IPS-20b (cell line): ENCODE measurements around the gene PNKD.

Experiments
- H3K27ac ChIP-seq: one replicate; pipeline ENCODE4 v1.5.1; 2013; ENCODE audit warnings: low read length
- H3K27me3 ChIP-seq: 2 replicates; pipeline ENCODE4 v1.6.1; 2013; ENCODE audit warnings: mild to moderate bottlenecking, low read length, inconsistent platforms; ENCODE audit not compliant: insufficient read depth
- H3K36me3 ChIP-seq: 2 replicates; pipeline ENCODE4 v1.6.1; 2013; ENCODE audit warnings: low read depth, mild to moderate bottlenecking, inconsistent platforms, low read length, moderate library complexity; ENCODE audit not compliant: insufficient read depth
- H3K4me1 ChIP-seq: 2 replicates; pipeline ENCODE4 v1.6.1; 2013; ENCODE audit warnings: mild to moderate bottlenecking, control low read depth, inconsistent platforms, low read length, moderate library complexity; ENCODE audit not compliant: insufficient read depth
- H3K4me3 ChIP-seq: 2 replicates; pipeline ENCODE4 v1.5.1; 2013; ENCODE audit warnings: mild to moderate bottlenecking, low read length, inconsistent platforms
- H3K9ac ChIP-seq: 2 replicates; pipeline ENCODE4 v1.6.1; 2013; ENCODE audit warnings: low read depth, mild to moderate bottlenecking, inconsistent platforms, low read length, moderate library complexity
- H3K9me3 ChIP-seq: 2 replicates; pipeline ENCODE4 v1.6.1; 2013; ENCODE audit warnings: mild to moderate bottlenecking, low read depth, low read length, inconsistent platforms; ENCODE audit not compliant: insufficient read depth

Gene PNKD

GRCh38 chr2:218259099-218259961 lies 11.0 kb upstream of the PNKD start:
- no peaks in the 10 kb centered on the region for H3K27me3 ChIP-seq
- no peaks in the 10 kb centered on the region for H3K9me3 ChIP-seq
- H3K36me3 ChIP-seq, result peaks cover 34% of the 10 kb centered on the region
- H3K4me1 ChIP-seq, result peaks cover 15% of the 10 kb centered on the region
- no peak overlapping the region for H3K27ac ChIP-seq
- H3K9ac ChIP-seq, result no peak overlapping the region
- H3K4me3 ChIP-seq, result no peak overlapping the region

GRCh38 chr2:218260166-218260565 lies 10.2 kb upstream of the PNKD start:
- H3K36me3 ChIP-seq, result peaks cover 34% of the 10 kb centered on the region
- no peaks in the 10 kb centered on the region for H3K9me3 ChIP-seq
- no peaks in the 10 kb centered on the region for H3K27me3 ChIP-seq
- no peak overlapping the region for H3K9ac ChIP-seq
- H3K4me3 ChIP-seq, result no peak overlapping the region
- peaks cover 15% of the 10 kb centered on the region for H3K4me1 ChIP-seq
- no peak overlapping the region for H3K27ac ChIP-seq

- Histone ChIP-seq H3K36me3 (peaks cover 34% of the 10 kb centered on the region), H3K27ac (no peak within 1 kb of the TSS), H3K9ac (no peak within 1 kb of the TSS; the same call in 1 of the 2 replicates), H3K4me3 (no peak within 1 kb of the TSS), H3K27me3 (no peaks in the 10 kb centered on the region), H3K4me1 (peaks cover 15% of the 10 kb centered on the region), H3K9me3 (no peaks in the 10 kb centered on the region)
Measured at GRCh38 chr2:218260742-218261422, 9.4 kb upstream of the PNKD start, which contains the start of gene GPBAR1. GPBAR1 (plus strand) TSS chr2:218261015; CDS start chr2:218262725, 1,710 bp downstream.

- Histone ChIP-seq H3K4me3 (no peak overlapping the region), H3K4me1 (peaks cover 15% of the 10 kb centered on the region), H3K36me3 (peaks cover 37% of the 10 kb centered on the region), H3K27ac (no peak overlapping the region), H3K9me3 (no peaks in the 10 kb centered on the region), H3K27me3 (no peaks in the 10 kb centered on the region), H3K9ac (no peak overlapping the region; the same call in 1 of the 2 replicates)
Measured at GRCh38 chr2:218261423-218262236, 8.7 kb upstream of the PNKD start.

GRCh38 chr2:218262237-218262600 lies 8.1 kb upstream of the PNKD start:
- Histone ChIP-seq H3K27me3 (no peaks in the 10 kb centered on the region), H3K9ac (no peak overlapping the region), H3K4me1 (peaks cover 15% of the 10 kb centered on the region), H3K9me3 (no peaks in the 10 kb centered on the region), H3K4me3 (no peak overlapping the region), H3K36me3 (peaks cover 39% of the 10 kb centered on the region), H3K27ac (no peak overlapping the region)

- Histone ChIP-seq H3K4me1 (peaks cover 15% of the 10 kb centered on the region), H3K36me3 (peaks cover 45% of the 10 kb centered on the region), H3K4me3 (no peak overlapping the region), H3K27me3 (no peaks in the 10 kb centered on the region), H3K9me3 (no peaks in the 10 kb centered on the region), H3K27ac (no peak overlapping the region), H3K9ac (no peak overlapping the region)
Measured at GRCh38 chr2:218262631-218263586, 7.4 kb upstream of the PNKD start.

GRCh38 chr2:218263817-218264641 lies 6.3 kb upstream of the PNKD start:
- H3K9me3 ChIP-seq, result no peaks in the 10 kb centered on the region
- no peak overlapping the region for H3K27ac ChIP-seq
- H3K4me3 ChIP-seq, result no peak overlapping the region
- no peaks in the 10 kb centered on the region for H3K27me3 ChIP-seq
- H3K36me3 ChIP-seq, result peaks cover 45% of the 10 kb centered on the region
- peaks cover 16% of the 10 kb centered on the region for H3K4me1 ChIP-seq
- H3K9ac ChIP-seq, result no peak overlapping the region

- no peaks in the 10 kb centered on the region for H3K9me3 ChIP-seq
- H3K4me3 ChIP-seq, result no peak overlapping the region
- H3K27me3 ChIP-seq, result no peaks in the 10 kb centered on the region
- peaks cover 45% of the 10 kb centered on the region for H3K36me3 ChIP-seq
- H3K4me1 ChIP-seq, result peaks cover 18% of the 10 kb centered on the region
- H3K9ac ChIP-seq, result no peak overlapping the region
- H3K27ac ChIP-seq, result no peak overlapping the region
Measured at GRCh38 chr2:218264773-218265561, 5.4 kb upstream of the PNKD start.

- H3K9me3 ChIP-seq, result no peaks in the 10 kb centered on the region
- no peak overlapping the region for H3K9ac ChIP-seq
- no peaks in the 10 kb centered on the region for H3K27me3 ChIP-seq
- no peak overlapping the region for H3K4me3 ChIP-seq
- H3K4me1 ChIP-seq, result peaks cover 13% of the 10 kb centered on the region
- H3K27ac ChIP-seq, result no peak overlapping the region
- peaks cover 45% of the 10 kb centered on the region for H3K36me3 ChIP-seq
Measured at GRCh38 chr2:218265626-218266025, 4.7 kb upstream of the PNKD start.
